HepG2 (cell line): Measurements from ENCODE around the gene OTOP3.

Source experiments
- CBFB ChIP-seq: sonication (generic); formaldehyde crosslinking; IDR thresholded peaks from 2 replicates; pipeline ENCODE4 v1.4.0; 2020; ENCODE audit warnings: missing genetic modification reagents
- EP300 ChIP-seq, 3 experiments: sonication (generic) in 1 of 3; formaldehyde crosslinking in 1 of 3; IDR thresholded peaks; 2 replicates each; pipeline versions ENCODE4 v1.5.1 to v1.6.1; 2011 to 2020; ENCODE audit warnings: low read depth in 2 of 3, low read length in 2 of 3, borderline replicate concordance in 1 of 3, improper control_type of control experiment in 1 of 3, mild to moderate bottlenecking in 1 of 3, missing genetic modification reagents in 1 of 3, moderate library complexity in 1 of 3
- ETV6 ChIP-seq: sonication (generic); formaldehyde crosslinking; conservative IDR thresholded peaks from 2 replicates; pipeline ENCODE4 v1.4.0; 2020; ENCODE audit warnings: missing genetic modification reagents
- IRF2 ChIP-seq: IDR thresholded peaks from 2 replicates; pipeline ENCODE4 v1.6.1; 2018; ENCODE audit warnings: missing genetic modification reagents, missing compliant biosample characterization
- PCBP2 ChIP-seq: fragments of 200-400 bp; formaldehyde crosslinking; optimal IDR thresholded peaks from 2 replicates; pipeline ENCODE3; 2018; ENCODE audit warnings: low read length, low read depth; ENCODE audit not compliant: poor library complexity, severe bottlenecking
- PHB2 ChIP-seq: fragments of 450-650 bp; IDR thresholded peaks from 2 replicates; pipeline ENCODE4 v1.6.1; 2018; ENCODE audit not compliant: partially characterized antibody
- SOX6 ChIP-seq, 2 experiments: fragments of 450-650 bp in 1 of 2; sonication (generic) in 1 of 2; formaldehyde crosslinking in 1 of 2; IDR thresholded peaks; 2 replicates each; pipeline versions ENCODE4 v1.4.0 to v1.6.1; 2017 to 2020; ENCODE audit warnings: antibody characterized with exemption in 1 of 2, mild to moderate bottlenecking in 1 of 2, missing genetic modification reagents in 1 of 2
- USF2 ChIP-seq, 2 experiments: sonication (generic) in 1 of 2; formaldehyde crosslinking in 1 of 2; IDR thresholded peaks; 2 replicates each; pipeline versions ENCODE4 v1.5.1 to v1.6.1; 2011 to 2020; ENCODE audit warnings: borderline replicate concordance in 1 of 2, low read depth in 1 of 2, low read length in 1 of 2, mild to moderate bottlenecking in 1 of 2, missing genetic modification reagents in 1 of 2, moderate library complexity in 1 of 2
- ZNF7 ChIP-seq: IDR thresholded peaks from 2 replicates; pipeline ENCODE4 v1.6.1; 2016; ENCODE audit warnings: missing biosample characterization, missing genetic modification reagents
- TF ChIP-seq, protein P1 (sequence below): sonication (generic); formaldehyde crosslinking; IDR thresholded peaks from 2 replicates; pipeline ENCODE4 v1.4.0; 2020; ENCODE audit warnings: mild to moderate bottlenecking, missing genetic modification reagents

DNA sequence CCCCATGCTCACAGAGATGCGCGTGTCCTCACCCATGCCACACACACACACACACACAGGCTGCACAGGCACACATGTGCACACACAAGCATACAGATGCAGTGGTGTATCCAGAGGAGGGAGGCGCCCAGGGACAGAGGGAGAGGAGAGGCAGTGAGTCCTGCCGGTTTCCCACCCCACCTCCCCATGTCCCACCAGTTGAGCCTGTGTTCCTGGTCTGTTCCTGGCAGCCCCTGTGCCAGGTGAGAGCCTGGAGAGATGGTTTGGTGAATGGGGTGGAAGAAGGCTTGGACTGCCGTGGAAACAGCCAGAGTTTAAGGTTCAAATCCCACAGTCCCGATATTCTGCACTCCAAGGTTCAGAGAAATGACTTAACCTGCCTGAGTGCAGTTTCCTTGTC, 32.0 kb upstream of the OTOP3 start:
- TF ChIP-seq ETV6 (CRISPR knock-in tag) (no peak), SOX6 (IDR thresholded peaks at IDR 0.05) (no peak), SOX6 (CRISPR knock-in tag; IDR thresholded peaks at IDR 0.05) (no peak), EP300 (IDR thresholded peaks at IDR 0.05; ENCODE audit: low read depth in 2 of 2, low read length in 2 of 2) (no peak), EP300 (CRISPR knock-in tag; IDR thresholded peaks at IDR 0.05; ENCODE audit: borderline replicate concordance) (no peak), ZNF7 (CRISPR knock-in tag) (no peak), USF2 (IDR thresholded peaks at IDR 0.05; ENCODE audit: low read depth, low read length) (no peak), USF2 (CRISPR knock-in tag; IDR thresholded peaks at IDR 0.05; ENCODE audit: borderline replicate concordance) (no peak), CBFB (CRISPR knock-in tag) (no peak), IRF2 (CRISPR knock-in tag) (no peak), PHB2 (no peak), PCBP2 (no peak)
- TF ChIP-seq, protein P1, sequence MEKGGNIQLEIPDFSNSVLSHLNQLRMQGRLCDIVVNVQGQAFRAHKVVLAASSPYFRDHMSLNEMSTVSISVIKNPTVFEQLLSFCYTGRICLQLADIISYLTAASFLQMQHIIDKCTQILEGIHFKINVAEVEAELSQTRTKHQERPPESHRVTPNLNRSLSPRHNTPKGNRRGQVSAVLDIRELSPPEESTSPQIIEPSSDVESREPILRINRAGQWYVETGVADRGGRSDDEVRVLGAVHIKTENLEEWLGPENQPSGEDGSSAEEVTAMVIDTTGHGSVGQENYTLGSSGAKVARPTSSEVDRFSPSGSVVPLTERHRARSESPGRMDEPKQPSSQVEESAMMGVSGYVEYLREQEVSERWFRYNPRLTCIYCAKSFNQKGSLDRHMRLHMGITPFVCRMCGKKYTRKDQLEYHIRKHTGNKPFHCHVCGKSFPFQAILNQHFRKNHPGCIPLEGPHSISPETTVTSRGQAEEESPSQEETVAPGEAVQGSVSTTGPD, result no peak
